ENCODE data around the gene SSR2.

Gene SSR2

DNA sequence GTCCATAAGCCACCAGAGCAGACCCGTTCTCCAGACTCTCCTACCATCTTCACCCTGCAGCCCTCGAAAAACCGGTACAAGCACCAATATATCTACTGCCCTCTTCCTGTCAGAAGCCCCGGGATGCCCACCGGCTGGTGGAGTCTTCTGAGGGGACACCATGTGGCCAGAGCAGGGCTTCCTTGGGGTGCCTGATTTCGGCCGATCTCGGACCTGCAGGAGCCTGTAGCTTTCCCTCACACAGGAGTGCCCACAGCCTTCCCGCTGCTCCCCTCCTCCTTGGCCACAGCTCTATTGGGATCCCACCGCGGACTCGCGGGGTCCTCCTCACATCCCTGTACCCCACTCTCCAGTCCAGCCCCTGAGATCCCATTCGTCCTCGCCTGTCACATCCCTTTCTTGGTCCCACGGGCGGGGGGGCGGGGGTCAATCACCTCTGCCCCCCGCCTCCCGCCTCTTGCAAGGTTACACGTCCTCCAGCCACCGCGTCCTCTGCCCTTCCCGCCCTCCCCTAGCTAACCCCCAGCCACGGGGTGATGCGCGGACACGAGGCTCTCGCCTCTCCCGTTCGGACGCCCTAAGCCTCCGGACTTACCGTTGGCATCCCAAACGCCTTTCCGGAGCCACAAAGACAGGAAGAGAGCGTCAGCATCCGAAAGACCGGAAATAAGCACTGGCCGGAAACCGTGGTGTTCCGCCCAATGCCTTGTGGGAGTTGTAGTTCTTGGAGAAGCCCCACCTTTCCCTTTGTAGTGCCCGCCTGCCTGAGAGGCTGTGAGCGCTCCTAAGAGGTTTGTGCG is at the start of gene SSR2:
Gene SSR2 (minus strand): TSS at position 659 of the 800 bp plus-strand sequence. CDS start 784 bp downstream, outside the sequence.
- DNase-seq: peak; percentile 91 to 95

DNA sequence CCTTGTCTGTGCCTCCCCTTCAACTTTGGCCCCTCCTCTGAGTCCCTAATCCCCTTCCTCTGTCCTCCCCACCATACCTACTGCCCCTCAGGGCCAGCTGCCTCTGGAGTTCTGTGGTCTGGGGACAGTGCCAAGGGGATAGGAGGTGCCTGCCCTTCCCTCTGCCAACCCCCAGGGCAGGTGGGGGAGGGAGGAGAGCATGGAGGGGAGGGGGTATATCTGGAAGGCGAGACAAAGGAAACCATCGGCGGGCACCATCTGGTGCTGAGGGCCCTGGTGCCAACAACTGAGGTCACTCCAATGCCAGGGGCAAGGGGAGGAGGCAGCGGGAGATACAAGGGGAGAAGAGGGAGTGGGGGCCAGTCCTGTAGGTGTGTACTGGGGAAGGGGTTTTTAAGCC is 49.8 kb upstream of the SSR2 start:
- no peak for DNase-seq

DNA sequence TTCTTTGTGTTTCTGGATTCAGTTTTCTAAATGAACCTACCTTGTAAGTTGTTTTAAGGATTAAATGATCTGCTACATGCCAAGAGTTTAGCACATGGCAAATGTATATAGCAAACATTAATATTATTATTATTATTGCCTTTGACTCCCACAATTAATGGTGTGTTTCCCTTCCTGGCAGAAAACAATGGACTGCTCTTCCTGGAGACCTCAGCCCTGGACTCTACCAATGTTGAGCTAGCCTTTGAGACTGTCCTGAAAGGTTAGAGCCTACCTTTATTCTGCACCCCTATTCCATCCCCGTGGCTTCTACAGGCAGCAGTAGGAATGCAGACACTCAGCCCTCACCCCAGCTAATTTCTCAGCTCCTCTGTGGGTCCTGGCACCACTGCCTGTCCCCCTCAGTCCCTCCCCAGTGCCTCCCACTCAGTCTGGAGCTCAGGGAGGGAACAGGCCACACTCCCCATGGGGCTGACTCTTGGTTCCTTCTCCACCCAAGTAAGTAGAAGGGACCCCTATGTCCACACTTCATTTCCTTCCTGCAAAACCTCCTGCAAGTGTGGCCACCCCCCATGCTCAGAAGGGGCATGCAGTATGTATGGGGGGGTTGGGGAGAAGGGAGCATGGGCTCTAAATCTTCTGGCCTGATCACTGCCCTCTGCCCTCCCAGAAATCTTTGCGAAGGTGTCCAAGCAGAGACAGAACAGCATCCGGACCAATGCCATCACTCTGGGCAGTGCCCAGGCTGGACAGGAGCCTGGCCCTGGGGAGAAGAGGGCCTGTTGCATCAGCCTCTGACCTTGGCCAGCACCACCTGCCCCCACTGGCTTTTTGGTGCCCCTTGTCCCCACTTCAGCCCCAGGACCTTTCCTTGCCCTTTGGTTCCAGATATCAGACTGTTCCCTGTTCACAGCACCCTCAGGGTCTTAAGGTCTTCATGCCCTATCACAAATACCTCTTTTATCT is 49.0 kb upstream of the SSR2 start:
- DNase-seq: peak; percentile 26 to 40

DNA sequence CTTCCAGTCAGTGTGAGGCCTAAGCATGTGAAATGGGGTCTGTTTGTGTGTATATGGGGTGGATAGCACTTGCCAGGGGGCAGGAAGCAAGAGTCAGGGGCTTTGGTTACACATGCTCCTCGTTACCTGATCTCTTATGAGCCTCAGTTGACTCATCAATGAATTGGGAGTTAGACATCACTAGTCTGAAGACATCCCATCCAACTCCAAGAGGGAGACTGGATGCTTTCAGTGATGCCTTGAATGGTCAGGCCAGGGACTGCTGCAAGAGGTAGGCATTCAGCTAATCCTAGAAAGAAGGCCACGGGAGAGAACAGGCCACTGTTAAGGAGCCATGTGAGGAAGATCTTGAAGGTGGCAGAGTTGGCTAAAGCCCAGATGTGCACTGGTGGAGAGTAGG is 46.5 kb upstream of the SSR2 start:
- no peak for DNase-seq

DNA sequence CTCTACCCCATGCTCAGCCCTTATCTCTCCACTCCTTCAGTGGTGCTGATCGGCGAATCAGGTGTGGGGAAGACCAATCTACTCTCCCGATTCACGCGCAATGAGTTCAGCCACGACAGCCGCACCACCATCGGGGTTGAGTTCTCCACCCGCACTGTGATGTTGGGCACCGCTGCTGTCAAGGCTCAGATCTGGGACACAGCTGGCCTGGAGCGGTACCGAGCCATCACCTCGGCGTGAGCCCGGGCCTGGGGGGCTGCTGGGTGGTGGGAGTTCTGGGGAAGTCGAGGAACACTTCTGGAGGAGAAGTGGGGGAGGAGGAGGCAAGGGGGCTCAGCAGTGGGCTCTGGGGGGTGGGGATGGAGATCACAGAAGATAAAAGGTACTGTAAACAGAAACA is 45.1 kb upstream of the SSR2 start:
- no peak for DNase-seq

DNA sequence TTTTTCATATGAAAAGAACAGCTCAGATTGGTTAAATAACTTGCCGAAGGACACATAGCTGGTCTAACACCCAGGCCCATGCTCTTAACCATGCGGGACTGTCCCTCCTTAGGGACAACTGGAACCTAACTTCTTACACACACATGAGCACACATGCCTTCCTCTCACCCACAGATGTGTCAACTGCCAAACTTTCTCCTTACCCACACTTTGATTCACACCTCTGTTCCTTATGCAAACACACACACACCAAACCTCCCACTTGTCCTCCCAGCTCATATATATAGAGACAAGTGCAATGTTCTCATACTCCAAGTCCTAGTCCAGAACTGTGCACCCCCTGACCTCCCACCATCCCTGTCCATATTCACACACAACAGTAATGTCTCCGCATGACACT is 44.5 kb upstream of the SSR2 start:
- DNase-seq: no peak

DNA sequence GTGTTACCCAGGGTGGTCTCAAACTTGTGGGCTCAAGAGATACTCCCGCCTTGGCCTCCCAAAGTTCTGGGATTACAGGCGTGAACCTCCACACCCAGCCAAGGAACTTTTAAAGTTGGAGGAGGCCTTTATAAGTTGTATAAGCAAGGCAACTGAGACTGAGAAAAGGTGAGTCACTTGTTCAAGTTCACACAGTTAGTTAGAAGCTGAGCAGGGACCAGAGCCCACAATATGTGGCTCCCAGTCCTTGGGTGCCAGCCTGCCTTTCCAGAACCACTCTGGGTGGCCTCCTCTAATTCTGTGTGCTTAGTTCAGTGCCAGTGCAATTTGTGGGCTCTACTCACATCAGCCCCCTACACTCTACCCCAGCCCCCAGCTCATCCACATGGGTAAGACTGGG is 43.9 kb upstream of the SSR2 start:
- DNase-seq: no peak

DNA sequence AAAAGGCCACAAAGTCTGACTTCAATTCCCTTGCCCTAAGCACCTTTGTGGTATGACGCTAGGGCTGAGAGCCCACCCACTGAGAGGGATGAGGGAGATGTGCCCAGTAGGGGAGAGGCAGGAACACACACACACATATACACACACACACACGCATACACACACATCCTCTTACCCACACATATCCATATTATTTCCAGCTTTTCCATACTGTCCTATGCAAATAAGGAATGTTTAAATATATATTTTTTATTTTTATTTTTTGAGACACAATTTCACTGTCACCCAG is 43.2 kb upstream of the SSR2 start:
- DNase-seq: no peak

GRCh38 chr1:156062189-156062588 is 41.4 kb upstream of the SSR2 start:
- DNase-seq: no peak

DNA sequence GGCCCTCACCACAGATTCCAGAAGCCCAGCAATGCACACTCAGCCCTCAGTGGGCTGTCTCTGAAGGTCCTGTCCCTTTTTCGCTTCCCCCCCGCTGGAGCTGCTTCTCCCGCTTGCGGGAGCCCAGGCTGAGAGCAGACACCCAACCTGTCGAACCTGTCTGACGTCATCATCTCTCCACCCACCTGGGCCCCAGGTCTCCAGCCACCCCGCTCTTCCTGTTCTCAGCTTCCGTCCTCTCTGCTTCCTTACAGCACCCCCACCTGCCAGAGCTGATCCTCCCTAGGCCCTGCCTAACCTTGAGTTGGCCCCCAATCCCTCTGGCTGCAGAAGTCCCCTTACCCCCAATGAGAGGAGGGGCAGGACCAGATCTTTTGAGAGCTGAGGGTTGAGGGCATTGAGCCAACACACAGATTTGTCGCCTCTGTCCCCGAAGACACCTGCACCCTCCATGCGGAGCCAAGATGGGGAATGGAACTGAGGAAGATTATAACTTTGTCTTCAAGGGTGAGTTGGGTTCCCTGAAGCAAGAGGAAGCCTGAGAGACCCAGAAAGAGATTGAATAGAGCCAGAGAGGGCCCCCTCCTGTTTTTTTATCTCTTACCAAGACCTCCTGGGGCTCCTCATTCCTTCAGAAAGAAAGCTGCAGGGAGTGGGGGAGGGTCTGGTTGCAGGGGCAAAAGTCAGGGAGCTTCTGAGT is 40.3 kb upstream of the SSR2 start, which contains the start of gene RAB25:
Gene RAB25 (plus strand): TSS at position 224 of the 700 bp plus-strand sequence. CDS start 241 bp downstream, at position 465.
- DNase-seq: no peak

DNA sequence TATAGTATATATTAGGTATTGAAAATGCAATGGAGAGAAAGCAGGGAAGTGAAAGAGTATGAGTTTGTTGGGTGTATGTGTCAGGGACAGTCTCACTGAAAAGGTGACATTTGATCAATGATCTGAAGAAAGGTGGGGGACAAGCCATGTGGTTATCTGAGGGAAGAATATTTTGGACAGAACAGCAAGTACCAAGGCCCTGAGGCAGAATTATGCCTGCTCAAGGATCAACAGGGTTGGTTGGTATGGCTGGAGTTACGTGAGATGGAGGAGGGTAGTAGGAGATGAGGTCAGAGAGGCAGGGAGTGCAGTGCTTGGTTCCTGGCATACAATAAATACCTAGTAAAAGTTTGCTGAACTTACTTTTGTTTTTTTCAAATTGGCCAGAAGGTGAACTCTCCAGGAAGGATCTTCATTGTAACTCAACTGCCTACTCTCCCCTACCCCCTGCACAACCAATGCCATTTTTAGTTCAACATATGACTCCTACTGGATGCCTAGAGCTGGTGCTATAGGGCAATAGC is 35.6 kb upstream of the SSR2 start:
- DNase-seq: no peak

DNA sequence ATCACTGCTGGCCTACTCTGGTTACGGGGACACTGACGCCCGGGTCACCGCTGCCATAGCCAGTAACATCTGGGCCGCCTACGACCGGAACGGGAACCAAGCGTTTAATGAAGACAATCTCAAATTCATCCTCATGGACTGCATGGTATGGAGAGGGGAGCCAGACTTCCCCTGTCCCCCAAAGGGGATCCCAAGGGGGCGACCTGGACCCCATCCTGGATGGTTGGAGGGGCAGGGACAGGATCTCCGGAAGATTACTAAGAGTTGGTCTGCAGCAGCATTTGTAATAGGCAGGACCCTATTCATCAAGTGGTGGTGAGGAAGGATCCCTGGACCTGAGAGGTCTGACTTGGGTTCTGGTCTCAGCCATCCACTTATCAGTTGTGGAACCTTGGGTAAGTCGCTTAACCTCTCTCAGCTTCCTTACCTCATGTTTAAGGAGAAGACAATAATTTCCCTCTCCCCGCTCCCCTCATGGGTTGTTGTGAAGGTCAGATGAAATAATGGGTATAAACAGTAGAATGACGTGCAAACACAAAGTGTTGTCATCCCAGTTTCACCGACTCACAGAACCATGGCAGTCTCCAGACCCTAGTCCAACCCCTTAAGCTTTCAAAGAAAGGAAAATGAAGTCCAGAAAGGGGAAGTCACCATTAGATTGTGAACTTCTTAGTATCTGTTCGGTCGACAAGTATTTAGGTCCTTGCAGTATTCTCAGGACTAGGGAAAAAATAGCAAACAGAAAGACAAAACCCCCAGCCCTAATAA is 34.7 kb upstream of the SSR2 start:
- DNase-seq: peak; percentile 36 to 63

- peak; percentile 98 to 99 for DNase-seq
Observed at GRCh38 chr1:156054500-156055280, 33.9 kb upstream of the SSR2 start, which contains the start of gene LAMTOR2. Gene LAMTOR2, plus strand, starts transcription at chr1:156054782. Its CDS starts 108 bp downstream, at chr1:156054890.

GRCh38 chr1:156053768-156054499 is 33.2 kb upstream of the SSR2 start, which contains the start of gene UBQLN4:
Gene UBQLN4, minus strand, starts transcription at chr1:156053798. Its CDS starts 97 bp downstream, at chr1:156053701.
- peak; percentile 56 to 76 for DNase-seq

GRCh38 chr1:156052862-156053767 is 32.4 kb upstream of the SSR2 start:
- peak; percentile 67 to 75 for DNase-seq

DNA sequence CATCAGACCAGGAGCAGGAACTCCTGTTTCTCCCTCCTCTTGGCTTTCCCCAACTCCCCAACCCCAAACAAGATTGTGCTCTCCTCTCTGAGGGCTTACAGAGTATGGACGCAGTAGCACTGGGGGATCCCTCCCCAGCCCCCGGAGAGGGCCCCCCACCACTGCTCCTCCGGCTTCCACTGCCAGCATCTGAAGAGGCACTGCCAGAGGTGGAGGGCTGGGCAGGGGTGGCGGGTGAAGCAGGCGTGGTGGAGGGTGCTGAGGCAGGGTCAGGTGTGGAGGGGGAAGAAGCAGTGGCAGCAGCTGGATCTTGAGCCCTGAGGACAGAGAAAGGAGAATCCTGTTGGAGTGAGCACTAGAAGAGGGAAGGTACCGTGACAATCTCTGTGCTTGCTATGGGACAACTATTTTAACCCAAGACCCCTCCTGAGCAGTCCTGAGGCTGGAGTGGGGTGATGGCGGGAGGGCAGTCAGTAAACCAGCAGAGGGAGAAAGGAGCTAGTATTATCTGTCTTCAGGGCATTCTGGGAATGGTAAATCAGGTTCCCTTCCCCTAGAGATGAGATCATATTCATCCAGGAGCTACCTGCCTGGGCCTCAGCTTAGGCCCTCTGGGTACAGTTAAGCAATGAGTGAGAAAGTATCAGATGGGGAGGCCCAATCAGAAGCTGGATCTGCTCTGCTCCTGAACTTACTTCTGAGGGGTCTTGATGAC is 30.4 kb upstream of the SSR2 start:
- no peak for DNase-seq

DNA sequence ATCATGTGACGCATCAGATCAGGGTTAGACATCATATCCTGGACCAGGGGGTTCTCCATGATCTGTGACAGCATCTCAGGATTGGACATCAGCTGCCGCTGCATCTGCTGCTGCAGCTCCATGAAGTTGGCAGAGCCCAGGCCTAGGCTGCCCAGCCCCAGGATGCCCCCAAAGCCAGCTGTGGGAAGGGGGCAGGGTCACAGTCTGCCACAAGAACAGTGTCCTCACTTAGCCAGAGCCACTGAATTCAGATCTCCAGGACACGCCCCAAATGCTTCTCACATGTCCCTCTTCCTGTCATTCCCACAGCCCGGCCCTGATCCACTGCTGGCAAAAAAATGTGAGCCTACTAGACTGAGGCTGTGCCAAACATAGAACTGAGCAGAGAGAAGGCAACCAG is 29.6 kb upstream of the SSR2 start:
- DNase-seq: no peak

DNA sequence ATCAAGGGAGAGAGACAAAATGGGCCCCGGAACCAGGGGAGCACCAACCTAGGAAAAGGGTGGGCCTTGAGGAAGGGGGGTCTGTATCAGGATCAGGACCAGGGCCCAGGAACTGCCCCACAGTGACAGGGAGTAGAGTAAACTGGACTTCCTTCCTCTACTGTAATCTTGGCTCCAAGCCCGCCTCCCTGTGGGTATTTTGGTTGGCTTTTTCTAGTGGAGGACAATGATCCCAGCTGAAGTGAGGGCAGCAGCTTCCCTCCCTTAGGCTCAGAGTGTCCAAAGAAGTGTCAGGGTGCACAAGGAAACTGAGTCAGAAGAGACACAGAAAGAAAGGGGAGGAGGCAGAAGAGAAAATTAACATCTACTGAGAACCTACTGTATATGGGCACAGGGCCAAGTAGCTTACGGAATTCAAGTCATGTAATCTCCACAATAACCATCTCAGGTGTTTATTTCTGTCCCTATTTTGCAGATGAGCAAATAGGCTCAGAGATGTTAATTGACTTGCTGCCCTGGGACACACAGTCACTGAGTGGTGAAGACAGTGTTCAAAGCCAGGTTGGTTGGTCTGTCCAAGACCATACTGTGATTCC is 28.0 kb upstream of the SSR2 start:
- no peak for DNase-seq

Measured in Kasumi-1 (cell line).